ENCODE data around the gene PTPN4.

GRCh38 chr2:119794237-119794636 is 34.5 kb downstream of the PTPN4 start:
- TF ChIP-seq CTCF (conservative IDR thresholded peaks at IDR 0.05; ENCODE audit: low read length) (no peak), EZH2phosphoT487 (IDR thresholded peaks at IDR 0.05; ENCODE audit: borderline replicate concordance, low read depth, low read length) (no peak)

Data from OCI-LY7 (cell line).